Smooth muscle cell (in vitro differentiated cells): ENCODE measurements around the gene SPATA6. TPM values are rescaled to one million over a fixed set of nuclear protein-coding genes. Genes with fewer than 3 reads are reported as not detected.

Experiments
- DNase-seq: peaks from one replicate; lab custom pipeline; 2025; ENCODE audit not compliant: unreplicated experiment; lab: John Stamatoyannopoulos, UW
- H2AFZ ChIP-seq: fragments of 200-600 bp; sonication (generic); 2 replicates; pipeline ENCODE4 v1.6.0; 2016; ENCODE audit warnings: antibody characterized with exemption, low read depth, mild to moderate bottlenecking
- H3F3A ChIP-seq: fragments of 200-600 bp; sonication (generic); 2 replicates; pipeline ENCODE4 v1.6.0; 2017; ENCODE audit warnings: antibody characterized with exemption, low read depth
- H3K27ac ChIP-seq: fragments of 200-600 bp; sonication (generic); 2 replicates; pipeline ENCODE4 v1.5.1; 2016; ENCODE audit warnings: low read depth, mild to moderate bottlenecking
- H3K27me3 ChIP-seq: fragments of 200-600 bp; sonication (generic); 2 replicates; pipeline ENCODE4 v1.6.1; 2016; ENCODE audit warnings: low read depth, mild to moderate bottlenecking
- H3K36me3 ChIP-seq: fragments of 200-600 bp; sonication (generic); 2 replicates; pipeline ENCODE4 v1.5.1; 2016; ENCODE audit warnings: low read depth
- H3K4me1 ChIP-seq: fragments of 200-600 bp; sonication (generic); 2 replicates; pipeline ENCODE4 v1.5.1; 2016; ENCODE audit warnings: low read depth
- H3K4me2 ChIP-seq: fragments of 200-600 bp; sonication (generic); 2 replicates; pipeline ENCODE4 v1.6.0; 2016; ENCODE audit warnings: mild to moderate bottlenecking
- H3K4me3 ChIP-seq: fragments of 200-600 bp; sonication (generic); 2 replicates; pipeline ENCODE4 v1.5.1; 2016; ENCODE audit warnings: mild to moderate bottlenecking
- H3K79me2 ChIP-seq: fragments of 200-600 bp; sonication (generic); 2 replicates; pipeline ENCODE4 v1.6.0; 2016; ENCODE audit warnings: low read depth, mild to moderate bottlenecking
- H3K9ac ChIP-seq: fragments of 200-600 bp; sonication (generic); 2 replicates; pipeline ENCODE4 v1.6.0; 2016; ENCODE audit warnings: low read depth
- H3K9me3 ChIP-seq: fragments of 200-600 bp; sonication (generic); replicated peaks from 2 replicates; pipeline ENCODE4 v1.5.1; 2016; ENCODE audit warnings: low read depth
- H4K20me1 ChIP-seq: fragments of 200-600 bp; sonication (generic); 2 replicates; pipeline ENCODE4 v1.6.0; 2016; ENCODE audit warnings: low read depth
- CTCF ChIP-seq: fragments of 200-600 bp; sonication (generic); IDR thresholded peaks from 2 replicates; pipeline ENCODE4 v1.5.1; 2017; ENCODE audit warnings: borderline replicate concordance, mild to moderate bottlenecking, antibody characterized with exemption; ENCODE audit not compliant: insufficient read depth, poor library complexity, severe bottlenecking
- WGBS: methylation state at CpG from one replicate; pipeline ENCODE4 v1.1.7; 2016; ENCODE audit warnings: low lambda C conversion rate; 5-methylcytosine and 5-hydroxymethylcytosine counted together
- polyA plus RNA-seq: library from polyadenylated mRNA; unstranded; fragments of >200 nt; fragmentation: Nextera tagmentation; extraction: Ambion mirVana; gene quantifications from 2 replicates; pipeline ENCODE4 v1.2.1, GENCODE V29; 2016
- total RNA-seq: library from RNA; depleted of rRNA; stranded (reverse); fragments of >200 nt; gene quantifications from 2 replicates; pipeline ENCODE4 v1.2.3, GENCODE V29; 2014

Gene SPATA6
- total and polyA plus RNA-seq, 2 experiments from 2014 or later: 6.1 to 6.9 TPM

DNA sequence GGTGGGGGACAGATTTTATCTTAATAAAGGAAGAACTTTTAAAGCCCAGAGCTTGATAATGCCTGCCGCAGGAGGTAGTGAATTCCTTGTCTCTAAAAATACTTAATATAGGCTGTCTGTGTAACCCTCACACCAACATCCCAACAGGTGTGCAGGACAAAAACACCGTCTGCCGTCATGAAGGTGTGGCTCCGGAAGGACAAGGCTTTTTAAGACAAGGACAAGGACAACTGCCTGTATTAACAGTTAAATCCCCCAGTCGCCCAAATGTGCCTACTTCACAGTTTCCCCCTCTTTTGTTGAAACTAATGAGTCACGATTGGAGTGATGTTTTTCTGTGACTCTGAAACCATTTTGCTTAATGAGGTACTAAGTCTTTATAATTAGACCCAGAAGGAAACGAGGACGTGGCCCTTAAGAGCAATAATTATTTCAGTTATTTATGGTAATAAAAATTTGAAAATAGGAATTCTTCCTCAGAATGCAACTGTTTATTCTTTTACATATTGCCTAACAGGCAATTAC, 27.3 kb upstream of the SPATA6 start:
- 39% methylated on average over 8 of the region's 8 CpGs for WGBS
- Histone ChIP-seq H3K4me2 (no peak overlapping the region), H3K4me1 (no peaks in the 10 kb centered on the region), H4K20me1 (no peaks in the 10 kb centered on the region), H3K4me3 (no peak overlapping the region), H3F3A (no peaks in the 10 kb centered on the region), H3K27me3 (peaks cover 11% of the 10 kb centered on the region), H3K9ac (no peak overlapping the region), H3K79me2 (no peaks in the 10 kb centered on the region), H2AFZ (no peak overlapping the region), H3K27ac (no peak overlapping the region), H3K36me3 (no peaks in the 10 kb centered on the region), H3K9me3 (no peaks in the 10 kb centered on the region)
- no peak for DNase-seq
- no peak for TF ChIP-seq CTCF

GRCh38 chr1:48498096-48498791, 26.2 kb upstream of the SPATA6 start:
- Histone ChIP-seq H3K27ac (no peak overlapping the region), H3K4me2 (peak overlapping the region; percentile 41), H3F3A (no peaks in the 10 kb centered on the region), H4K20me1 (no peaks in the 10 kb centered on the region), H3K9me3 (no peaks in the 10 kb centered on the region), H3K36me3 (no peaks in the 10 kb centered on the region), H3K27me3 (peaks cover 11% of the 10 kb centered on the region), H3K79me2 (no peaks in the 10 kb centered on the region), H3K4me1 (no peaks in the 10 kb centered on the region), H3K4me3 (no peak overlapping the region), H3K9ac (no peak overlapping the region), H2AFZ (no peak overlapping the region)
- peak; percentile 95 for TF ChIP-seq CTCF
- 19% methylated on average over 15 of the region's 15 CpGs for WGBS
- peak; percentile 39 for DNase-seq

DNA sequence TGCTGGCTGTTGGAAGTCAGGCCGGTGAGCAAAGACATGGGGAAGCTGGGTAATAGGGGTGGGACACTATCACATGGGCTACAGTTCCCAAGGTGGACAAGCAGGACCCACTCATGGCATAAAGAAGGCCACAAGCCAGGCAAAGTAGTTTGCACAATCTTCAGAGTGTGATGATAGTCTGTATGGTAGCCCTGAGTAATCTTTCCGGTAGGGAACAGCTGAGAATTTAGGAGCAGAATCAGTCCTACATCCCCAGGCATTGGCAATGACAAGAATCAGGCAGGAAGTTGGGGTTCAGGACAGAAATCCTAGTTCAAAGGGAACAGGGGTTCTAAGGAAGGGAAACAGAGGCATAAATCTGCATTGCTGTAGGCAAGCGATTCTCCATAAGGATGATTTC, 23.9 kb upstream of the SPATA6 start:
- Histone ChIP-seq H3K36me3 (no peaks in the 10 kb centered on the region), H3K27ac (no peak overlapping the region), H3K4me3 (no peak overlapping the region), H3K79me2 (no peaks in the 10 kb centered on the region), H3K4me1 (no peaks in the 10 kb centered on the region), H3F3A (no peaks in the 10 kb centered on the region), H3K27me3 (peaks cover 12% of the 10 kb centered on the region), H3K4me2 (no peak overlapping the region), H4K20me1 (no peaks in the 10 kb centered on the region), H3K9ac (no peak overlapping the region), H2AFZ (no peak overlapping the region), H3K9me3 (no peaks in the 10 kb centered on the region)
- TF ChIP-seq CTCF: no peak
- WGBS: 88% methylated on average over 3 of the region's 3 CpGs
- DNase-seq: no peak

DNA sequence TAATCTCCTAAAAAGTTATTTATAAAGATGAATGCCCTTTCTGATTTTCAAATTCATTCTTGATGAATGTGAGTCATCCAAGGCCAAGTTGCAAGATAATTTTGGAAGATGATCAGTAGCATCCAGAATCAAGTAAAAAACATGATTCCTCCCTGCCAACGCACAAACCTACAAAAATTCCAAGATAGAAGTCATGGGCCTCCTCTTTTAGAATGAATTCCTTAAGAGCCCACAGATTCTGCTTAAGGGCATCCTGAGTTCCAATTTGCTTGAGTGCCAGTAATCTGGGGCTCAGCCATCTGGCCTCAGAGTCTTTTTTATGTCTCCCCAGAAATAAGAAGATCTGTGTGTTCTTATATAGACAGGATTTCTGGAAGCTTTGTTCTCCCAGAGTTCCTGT, 23.2 kb upstream of the SPATA6 start:
- no peak overlapping the region for H2AFZ ChIP-seq
- WGBS: 96% methylated on average over 1 of the region's 1 CpG
- H3K27ac ChIP-seq: no peak overlapping the region
- H3K79me2 ChIP-seq: no peaks in the 10 kb centered on the region
- no peak overlapping the region for H3K4me2 ChIP-seq
- no peak for DNase-seq
- no peaks in the 10 kb centered on the region for H4K20me1 ChIP-seq
- no peaks in the 10 kb centered on the region for H3F3A ChIP-seq
- H3K9me3 ChIP-seq: no peaks in the 10 kb centered on the region
- H3K4me3 ChIP-seq: no peak overlapping the region
- no peak for TF ChIP-seq CTCF
- peaks cover 16% of the 10 kb centered on the region for H3K27me3 ChIP-seq
- H3K4me1 ChIP-seq: no peaks in the 10 kb centered on the region
- no peaks in the 10 kb centered on the region for H3K36me3 ChIP-seq
- H3K9ac ChIP-seq: no peak overlapping the region
